Measurements from ENCODE around the gene METTL26.

Gene METTL26

GRCh38 chr16:636206-637080 lies at the start of gene METTL26:
Gene METTL26, minus strand, starts transcription at chr16:636305. Its CDS starts 15 bp downstream, at chr16:636290.
- peak; percentile 85 for DNase-seq

GRCh38 chr16:684961-685696 lies 49.0 kb upstream of the METTL26 start:
- peak; percentile 59 for DNase-seq

GRCh38 chr16:684071-684794 lies 48.1 kb upstream of the METTL26 start, which contains the start of gene JMJD8:
Gene JMJD8, minus strand, starts transcription at chr16:684334. Its CDS starts 15 bp downstream, at chr16:684319.
- DNase-seq: peak; percentile 90

GRCh38 chr16:683396-684070 lies 47.4 kb upstream of the METTL26 start:
- no peak for DNase-seq

- DNase-seq: no peak
Observed at GRCh38 chr16:682493-683395, 46.6 kb upstream of the METTL26 start.

- no peak for DNase-seq
Observed at GRCh38 chr16:681746-682427, 45.8 kb upstream of the METTL26 start.

GRCh38 chr16:680967-681745 lies 45.1 kb upstream of the METTL26 start:
- no peak for DNase-seq

GRCh38 chr16:680625-680945 lies 44.5 kb upstream of the METTL26 start:
- DNase-seq: no peak

GRCh38 chr16:679814-680624 lies 43.9 kb upstream of the METTL26 start, which contains the start of gene STUB1:
Gene STUB1, plus strand, starts transcription at chr16:680410. Its CDS starts 116 bp downstream, at chr16:680526.
- DNase-seq: peak; percentile 65

- no peak for DNase-seq
Observed at GRCh38 chr16:678858-679813, 43.0 kb upstream of the METTL26 start.

GRCh38 chr16:678209-678857 lies 42.2 kb upstream of the METTL26 start:
- no peak for DNase-seq

- no peak for DNase-seq
Observed at GRCh38 chr16:677316-678190, 41.4 kb upstream of the METTL26 start.

- DNase-seq: peak; percentile 82
Observed at GRCh38 chr16:676913-677312, 40.8 kb upstream of the METTL26 start.

GRCh38 chr16:676565-676902 lies 40.4 kb upstream of the METTL26 start:
- no peak for DNase-seq

- DNase-seq: no peak
Observed at GRCh38 chr16:675884-676564, 39.9 kb upstream of the METTL26 start.
